ENCODE measurements around the gene DUSP5.
"Not testable (repeated sequence)": the region's sequence is repeated elsewhere in the genome, so short reads cannot be mapped to it uniquely, and the experiment has no call there.

Gene DUSP5

GRCh38 chr10:110532628-110533027 is 34.9 kb downstream of the DUSP5 start:
- not testable (repeated sequence) for DNase-seq (ENCODE audit: low read depth); H3K4me3 ChIP-seq (ENCODE audit: low read depth, low read length)

- H3K4me3 ChIP-seq (ENCODE audit: low read depth, low read length) = no peak overlapping the region
- no peak for DNase-seq (ENCODE audit: low read depth)
Measured at GRCh38 chr10:110533149-110533548, 35.4 kb downstream of the DUSP5 start.

GRCh38 chr10:110534571-110534970 is 36.9 kb downstream of the DUSP5 start:
- DNase-seq (ENCODE audit: low read depth) = no peak

GRCh38 chr10:110535958-110536891 is 38.5 kb downstream of the DUSP5 start:
- peak; percentile 83 for DNase-seq (ENCODE audit: low read depth)
- H3K4me3 ChIP-seq (ENCODE audit: low read depth, low read length) = no peak overlapping the region

More at GRCh38 chr10:110534571-110534970, 36.9 kb downstream of the DUSP5 start:
- H3K4me3 ChIP-seq (ENCODE audit: low read depth, low read length) = no peak overlapping the region

GRCh38 chr10:110539091-110539490 is 41.4 kb downstream of the DUSP5 start:
- no peak for DNase-seq (ENCODE audit: low read depth)
- H3K4me3 ChIP-seq (ENCODE audit: low read depth, low read length) = no peak overlapping the region

GRCh38 chr10:110540031-110540430 is 42.3 kb downstream of the DUSP5 start:
- H3K4me3 ChIP-seq (ENCODE audit: low read depth, low read length) = no peak overlapping the region
- DNase-seq (ENCODE audit: low read depth) = no peak

GRCh38 chr10:110544958-110545537 is 47.3 kb downstream of the DUSP5 start:
- no peak for DNase-seq (ENCODE audit: low read depth)
- no peak overlapping the region for H3K4me3 ChIP-seq (ENCODE audit: low read depth, low read length)

- H3K4me3 ChIP-seq (ENCODE audit: low read depth, low read length) = no peak overlapping the region
- DNase-seq (ENCODE audit: low read depth) = no peak
Measured at GRCh38 chr10:110546077-110546476, 48.4 kb downstream of the DUSP5 start.

GRCh38 chr10:110546499-110547110 is 48.9 kb downstream of the DUSP5 start:
- H3K4me3 ChIP-seq (ENCODE audit: low read depth, low read length) = no peak overlapping the region
- DNase-seq (ENCODE audit: low read depth) = no peak

- DNase-seq (ENCODE audit: low read depth) = no peak
- H3K4me3 ChIP-seq (ENCODE audit: low read depth, low read length) = no peak overlapping the region
Measured at GRCh38 chr10:110547139-110547761, 49.5 kb downstream of the DUSP5 start.

GRCh38 chr10:110548002-110548401 is 50.3 kb downstream of the DUSP5 start:
- DNase-seq (ENCODE audit: low read depth) = no peak

GRCh38 chr10:110549211-110549610 is 51.5 kb downstream of the DUSP5 start:
- H3K4me3 ChIP-seq (ENCODE audit: low read depth, low read length) = no peak overlapping the region
- no peak for DNase-seq (ENCODE audit: low read depth)

More at GRCh38 chr10:110548002-110548401, 50.3 kb downstream of the DUSP5 start:
- no peak overlapping the region for H3K4me3 ChIP-seq (ENCODE audit: low read depth, low read length)

- DNase-seq (ENCODE audit: low read depth) = no peak
- no peak overlapping the region for H3K4me3 ChIP-seq (ENCODE audit: low read depth, low read length)
Measured at GRCh38 chr10:110553905-110554304, 56.2 kb downstream of the DUSP5 start.

- no peak for DNase-seq (ENCODE audit: low read depth)
- no peak overlapping the region for H3K4me3 ChIP-seq (ENCODE audit: low read depth, low read length)
Measured at GRCh38 chr10:110556296-110556695, 58.6 kb downstream of the DUSP5 start.

GRCh38 chr10:110556969-110557601 is 59.4 kb downstream of the DUSP5 start:
- DNase-seq (ENCODE audit: low read depth) = no peak
- H3K4me3 ChIP-seq (ENCODE audit: low read depth, low read length) = no peak overlapping the region

GRCh38 chr10:110558041-110558440 is 60.3 kb downstream of the DUSP5 start:
- no peak for DNase-seq (ENCODE audit: low read depth)

GRCh38 chr10:110560012-110560411 is 62.3 kb downstream of the DUSP5 start:
- DNase-seq (ENCODE audit: low read depth) = no peak
- no peak overlapping the region for H3K4me3 ChIP-seq (ENCODE audit: low read depth, low read length)

More at GRCh38 chr10:110558041-110558440, 60.3 kb downstream of the DUSP5 start:
- H3K4me3 ChIP-seq (ENCODE audit: low read depth, low read length) = no peak overlapping the region
